ENCODE data around the gene WDSUB1.

WDSUB1 gene

DNA sequence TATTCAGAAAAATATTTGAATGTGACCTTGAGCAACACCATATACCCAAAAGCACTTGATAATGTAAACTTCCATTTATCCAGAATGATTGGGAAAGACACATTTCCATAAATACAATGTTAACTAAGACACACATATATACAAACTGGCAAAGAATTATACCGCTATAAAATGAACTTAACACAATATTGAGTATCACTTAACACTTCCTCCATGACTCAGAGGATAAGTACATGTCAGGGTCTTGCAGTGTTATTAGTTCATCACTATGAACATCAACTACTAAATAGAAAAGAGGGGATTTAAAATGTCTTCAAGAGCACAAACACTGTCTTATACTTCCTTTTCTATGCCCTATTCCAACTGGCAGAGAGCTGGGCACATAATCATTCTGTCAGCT is 18.6 kb downstream of the WDSUB1 start:
- DNase-seq (ENCODE audit: low read depth) = peak; percentile 36
- H3K4me3 ChIP-seq (ENCODE audit: low read depth, low read length) = no peak overlapping the region
- TF ChIP-seq, protein P1, sequence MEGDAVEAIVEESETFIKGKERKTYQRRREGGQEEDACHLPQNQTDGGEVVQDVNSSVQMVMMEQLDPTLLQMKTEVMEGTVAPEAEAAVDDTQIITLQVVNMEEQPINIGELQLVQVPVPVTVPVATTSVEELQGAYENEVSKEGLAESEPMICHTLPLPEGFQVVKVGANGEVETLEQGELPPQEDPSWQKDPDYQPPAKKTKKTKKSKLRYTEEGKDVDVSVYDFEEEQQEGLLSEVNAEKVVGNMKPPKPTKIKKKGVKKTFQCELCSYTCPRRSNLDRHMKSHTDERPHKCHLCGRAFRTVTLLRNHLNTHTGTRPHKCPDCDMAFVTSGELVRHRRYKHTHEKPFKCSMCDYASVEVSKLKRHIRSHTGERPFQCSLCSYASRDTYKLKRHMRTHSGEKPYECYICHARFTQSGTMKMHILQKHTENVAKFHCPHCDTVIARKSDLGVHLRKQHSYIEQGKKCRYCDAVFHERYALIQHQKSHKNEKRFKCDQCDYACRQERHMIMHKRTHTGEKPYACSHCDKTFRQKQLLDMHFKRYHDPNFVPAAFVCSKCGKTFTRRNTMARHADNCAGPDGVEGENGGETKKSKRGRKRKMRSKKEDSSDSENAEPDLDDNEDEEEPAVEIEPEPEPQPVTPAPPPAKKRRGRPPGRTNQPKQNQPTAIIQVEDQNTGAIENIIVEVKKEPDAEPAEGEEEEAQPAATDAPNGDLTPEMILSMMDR (conservative IDR thresholded peaks at IDR 0.05; ENCODE audit: low read depth, low read length) = no peak

DNA sequence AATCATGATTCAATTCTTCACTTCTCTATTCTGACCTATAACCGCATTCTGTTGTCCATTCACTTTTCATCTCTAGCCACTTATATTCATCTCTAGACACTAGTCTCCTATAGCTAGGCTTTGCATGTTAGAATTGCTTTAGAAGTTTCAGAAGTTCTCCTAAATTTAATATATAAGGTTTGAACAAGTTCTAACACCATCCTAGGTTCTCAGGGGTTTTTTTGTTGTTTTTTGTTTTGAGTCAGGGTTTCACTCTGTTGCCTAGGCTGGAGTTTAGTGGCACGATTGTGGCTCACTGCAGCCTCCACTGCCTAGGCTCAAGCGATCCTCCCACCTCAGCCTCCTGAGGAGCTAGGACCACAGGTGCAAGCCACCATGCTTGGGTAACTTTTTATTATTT is 19.9 kb downstream of the WDSUB1 start:
- TF ChIP-seq, protein P1 (conservative IDR thresholded peaks at IDR 0.05; ENCODE audit: low read depth, low read length) = no peak
- DNase-seq (ENCODE audit: low read depth) = no peak
- H3K4me3 ChIP-seq (ENCODE audit: low read depth, low read length) = no peak overlapping the region

DNA sequence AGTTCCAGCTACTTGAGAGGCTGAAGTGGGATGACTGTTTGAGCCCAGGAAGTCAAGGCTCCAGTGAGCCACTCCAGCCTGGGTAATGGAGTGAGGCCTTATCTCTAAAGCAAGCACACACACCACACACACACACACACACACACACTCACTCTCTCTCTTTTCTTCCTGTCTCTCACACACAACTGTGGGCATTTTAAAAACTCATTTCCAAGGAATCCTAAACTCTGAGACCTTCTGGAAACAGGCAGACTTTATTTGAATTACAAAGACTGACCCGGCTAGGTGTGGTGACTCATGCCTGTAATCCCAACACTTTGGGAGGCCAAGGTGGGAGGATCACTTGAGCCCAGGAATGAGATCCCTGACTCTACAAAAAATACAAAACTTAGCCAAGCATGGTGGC is 21.3 kb downstream of the WDSUB1 start:
- DNase-seq (ENCODE audit: low read depth) = peak; percentile 62
- TF ChIP-seq, protein P1 (conservative IDR thresholded peaks at IDR 0.05; ENCODE audit: low read depth, low read length) = no peak
- no peak overlapping the region for H3K4me3 ChIP-seq (ENCODE audit: low read depth, low read length)

DNA sequence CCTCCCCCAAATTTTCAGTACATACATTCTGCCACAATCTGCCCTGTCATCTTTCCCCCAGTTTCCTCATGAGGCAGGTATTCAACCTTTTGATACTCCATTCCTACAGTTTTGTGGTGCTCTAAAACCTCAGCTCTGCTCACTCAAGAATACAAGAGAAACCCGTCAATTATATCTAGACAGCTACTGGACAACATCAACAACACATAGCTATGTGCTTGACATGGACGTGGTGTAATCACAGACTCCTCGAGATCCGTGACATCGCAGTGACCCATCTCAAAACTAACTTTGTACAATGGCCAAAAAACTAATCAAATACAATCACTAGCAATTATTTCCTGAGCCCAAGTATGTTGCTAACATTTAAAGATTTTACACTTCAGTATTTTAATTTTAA is 23.6 kb downstream of the WDSUB1 start:
- TF ChIP-seq, protein P1 (conservative IDR thresholded peaks at IDR 0.05; ENCODE audit: low read depth, low read length) = no peak
- DNase-seq (ENCODE audit: low read depth) = no peak
- no peak overlapping the region for H3K4me3 ChIP-seq (ENCODE audit: low read depth, low read length)

DNA sequence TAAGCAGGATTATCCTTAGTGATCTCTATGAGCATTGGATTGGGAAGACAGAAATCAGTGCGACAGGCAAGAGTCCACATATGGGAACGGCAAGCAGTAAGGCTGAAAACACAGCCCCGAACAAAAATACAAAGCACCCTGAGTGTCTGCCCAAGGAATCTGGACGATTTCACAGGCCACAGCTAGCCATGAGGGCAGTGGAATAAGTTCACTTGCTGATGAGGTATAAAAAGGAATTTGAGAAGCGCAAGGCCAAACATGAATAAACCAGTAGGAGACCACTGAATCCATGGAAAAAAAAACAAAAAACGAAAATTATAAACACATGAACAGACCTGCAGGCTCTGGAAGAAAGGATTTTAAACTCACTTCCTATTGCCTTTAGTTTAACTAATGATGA is 24.3 kb downstream of the WDSUB1 start:
- DNase-seq (ENCODE audit: low read depth) = peak; percentile 67
- H3K4me3 ChIP-seq (ENCODE audit: low read depth, low read length) = no peak overlapping the region
- TF ChIP-seq, protein P1 (conservative IDR thresholded peaks at IDR 0.05; ENCODE audit: low read depth, low read length) = no peak

DNA sequence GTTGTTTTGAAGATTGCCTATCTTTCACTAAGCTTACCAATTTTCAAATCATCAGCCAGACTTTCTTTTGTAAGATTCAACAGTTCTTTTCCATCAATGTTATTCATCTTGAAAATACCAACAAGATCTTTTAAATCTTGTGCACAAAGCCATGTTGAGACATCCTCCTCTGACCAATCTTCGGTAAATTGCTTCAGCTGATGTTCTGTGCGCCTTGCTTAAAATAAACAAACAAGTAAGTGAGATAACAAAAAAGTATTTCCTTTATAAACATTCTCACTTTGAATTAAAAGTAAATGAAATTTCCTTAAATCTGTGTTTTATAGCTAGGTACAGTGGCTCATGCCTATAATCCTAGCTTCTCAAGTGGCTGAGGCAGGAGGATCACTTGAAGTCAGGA is 30.3 kb downstream of the WDSUB1 start:
- H3K4me3 ChIP-seq (ENCODE audit: low read depth, low read length) = no peak overlapping the region
- TF ChIP-seq, protein P1 (conservative IDR thresholded peaks at IDR 0.05; ENCODE audit: low read depth, low read length) = no peak
- peak; percentile 81 for DNase-seq (ENCODE audit: low read depth)

DNA sequence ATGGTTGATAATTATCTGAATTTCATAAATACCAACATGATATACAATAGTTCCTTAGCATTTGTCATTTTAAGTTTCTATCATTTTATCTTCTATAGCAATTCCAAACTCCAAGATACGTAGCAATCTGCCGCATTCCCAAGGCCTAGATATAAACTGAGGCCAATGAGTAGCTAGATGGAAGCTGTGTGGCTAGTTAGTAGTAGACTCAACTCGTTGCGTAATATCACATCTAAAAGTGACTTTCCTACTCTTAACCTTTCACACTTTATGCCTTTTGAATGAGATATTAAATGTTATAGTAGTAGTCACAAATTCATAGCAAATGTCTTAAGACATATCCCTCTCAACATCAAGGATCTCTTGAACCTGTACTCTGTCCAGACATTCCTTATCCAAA is 33.6 kb downstream of the WDSUB1 start:
- H3K4me3 ChIP-seq (ENCODE audit: low read depth, low read length) = no peak overlapping the region
- TF ChIP-seq, protein P1 (conservative IDR thresholded peaks at IDR 0.05; ENCODE audit: low read depth, low read length) = no peak
- DNase-seq (ENCODE audit: low read depth) = no peak

All from choroid plexus epithelial cell (primary cell).